ENCODE results near the gene PRDM16. TPM values are rescaled to one million over a fixed set of nuclear protein-coding genes. Genes with fewer than 3 reads are reported as not detected.

The PRDM16 gene
- total RNA-seq, 1 donor from 2014 or later: 0.13 TPM

DNA sequence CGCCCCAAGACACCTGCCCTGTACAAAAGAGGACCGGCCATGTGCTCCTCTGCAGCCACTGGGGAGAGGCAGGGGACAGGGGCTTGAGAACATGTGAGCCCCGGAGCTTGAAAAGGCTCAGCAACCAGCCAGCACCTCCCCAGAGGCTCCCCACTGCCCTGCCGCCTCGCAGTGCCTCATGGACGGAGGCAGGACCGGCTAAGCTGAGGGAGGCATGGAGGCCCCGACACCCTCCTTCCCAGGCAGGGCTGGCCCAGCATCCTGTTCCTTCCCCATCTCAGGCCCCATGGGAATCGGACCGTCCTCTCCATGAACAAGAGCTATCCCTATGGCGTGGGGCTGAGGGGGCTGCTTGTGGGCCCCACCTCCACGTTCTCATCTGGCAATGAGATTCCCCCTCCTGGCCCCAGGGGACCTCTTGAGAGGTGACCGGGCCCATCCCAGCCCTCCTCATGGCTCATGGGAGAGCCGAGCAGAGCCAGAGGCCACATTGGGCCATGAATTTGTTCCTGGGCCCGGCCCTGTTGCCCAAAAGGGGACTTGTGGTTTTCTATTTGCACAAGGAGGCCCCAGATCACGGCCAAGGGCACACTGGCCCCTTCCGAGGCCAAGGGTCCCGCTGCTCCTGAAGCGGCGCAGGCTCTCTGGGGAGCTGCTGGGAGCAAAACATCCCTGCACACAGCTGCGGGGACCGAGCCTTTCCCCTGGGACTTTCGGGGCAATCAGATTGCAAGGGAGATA lies 320.3 kb downstream of the PRDM16 start:
- DNase-seq (ENCODE audit: low read depth, low spot score): no peak

DNA sequence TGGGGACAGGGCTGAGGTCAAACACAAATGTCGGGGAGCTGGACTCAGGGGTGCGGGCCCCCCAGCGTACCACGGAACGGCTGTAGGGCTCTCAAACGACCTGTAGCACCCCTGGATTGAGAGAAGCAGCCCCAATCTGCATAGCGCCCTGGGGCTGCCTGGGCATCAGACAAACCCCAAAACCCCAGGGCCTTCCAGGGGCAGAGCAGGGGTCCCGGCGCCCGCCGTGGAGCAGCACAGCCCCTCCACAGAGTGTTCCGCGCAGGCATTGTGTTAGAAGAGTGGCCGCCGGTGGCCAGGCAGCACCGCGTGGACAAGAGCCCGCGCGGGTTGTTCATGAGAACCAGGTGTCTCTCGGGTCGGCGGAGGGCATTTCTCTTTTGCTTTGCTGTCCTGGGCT lies 321.3 kb downstream of the PRDM16 start:
- DNase-seq (ENCODE audit: low read depth, low spot score): no peak

DNA sequence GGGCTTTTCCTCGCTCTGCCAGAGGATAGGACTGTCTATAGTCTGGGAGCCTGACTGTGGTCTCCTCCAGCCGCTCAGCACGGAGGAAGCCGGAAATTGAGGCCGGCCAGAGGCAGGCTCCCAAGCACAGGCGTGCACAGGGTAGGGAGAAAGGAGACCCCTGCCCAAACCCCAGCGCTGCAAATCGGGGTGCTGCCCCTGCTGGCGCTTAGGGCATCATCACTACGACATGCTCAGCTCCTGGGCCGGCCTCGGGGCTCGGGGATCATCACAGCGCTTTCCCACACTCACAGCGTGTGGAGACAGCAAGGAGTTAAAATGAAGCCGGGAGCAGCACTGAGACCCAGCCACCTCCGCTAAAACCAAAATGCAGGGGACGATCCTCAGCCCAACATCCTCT lies 322.7 kb downstream of the PRDM16 start:
- no peak for DNase-seq (ENCODE audit: low read depth, low spot score)

DNA sequence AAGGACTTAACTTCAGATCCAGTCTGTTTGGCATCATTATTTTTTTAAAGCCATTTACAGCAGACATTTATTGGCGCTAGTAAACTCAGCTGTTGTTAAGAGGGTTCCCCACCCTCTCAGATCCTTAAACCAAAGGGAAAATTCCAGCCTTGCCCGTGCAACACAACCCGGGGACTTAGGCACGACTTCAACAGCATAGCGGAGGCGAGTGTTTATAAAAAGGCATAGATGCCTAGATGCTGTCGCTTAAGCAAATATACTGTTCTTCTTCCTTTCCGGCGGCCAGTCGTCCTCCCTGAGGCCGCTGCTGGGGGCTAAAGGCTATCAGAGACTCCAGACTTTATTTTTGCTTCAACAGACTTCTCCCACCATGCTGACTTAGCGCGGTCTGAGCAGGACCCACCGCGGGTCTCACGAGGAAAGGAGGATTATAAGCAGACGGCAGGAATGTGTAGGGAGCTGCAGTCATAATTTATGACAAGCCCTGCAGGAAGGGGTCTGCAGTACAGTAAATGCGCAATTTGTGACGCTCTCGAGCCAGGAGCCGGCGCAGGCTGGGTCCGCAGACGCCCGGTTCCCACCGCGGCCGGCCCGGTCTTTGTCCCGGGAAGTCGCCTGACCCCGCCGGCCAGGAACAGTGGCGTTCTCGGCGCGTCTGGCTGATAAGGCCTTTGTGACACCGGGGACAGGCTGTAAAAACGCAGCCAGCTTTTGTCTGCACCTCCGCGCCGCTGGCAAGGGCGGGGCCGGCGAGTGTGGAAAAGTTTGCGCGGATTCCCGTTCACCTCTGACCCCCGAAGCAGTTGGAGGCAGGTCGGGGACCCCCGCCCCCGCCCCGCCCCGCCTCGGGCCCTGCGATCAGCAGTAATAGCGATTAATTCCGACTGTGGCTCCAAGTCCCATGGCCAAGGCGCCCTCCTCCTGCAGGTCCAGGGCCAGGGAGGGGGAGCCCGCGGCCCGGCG lies 324.3 kb downstream of the PRDM16 start:
- no peak for DNase-seq (ENCODE audit: low read depth, low spot score)

DNA sequence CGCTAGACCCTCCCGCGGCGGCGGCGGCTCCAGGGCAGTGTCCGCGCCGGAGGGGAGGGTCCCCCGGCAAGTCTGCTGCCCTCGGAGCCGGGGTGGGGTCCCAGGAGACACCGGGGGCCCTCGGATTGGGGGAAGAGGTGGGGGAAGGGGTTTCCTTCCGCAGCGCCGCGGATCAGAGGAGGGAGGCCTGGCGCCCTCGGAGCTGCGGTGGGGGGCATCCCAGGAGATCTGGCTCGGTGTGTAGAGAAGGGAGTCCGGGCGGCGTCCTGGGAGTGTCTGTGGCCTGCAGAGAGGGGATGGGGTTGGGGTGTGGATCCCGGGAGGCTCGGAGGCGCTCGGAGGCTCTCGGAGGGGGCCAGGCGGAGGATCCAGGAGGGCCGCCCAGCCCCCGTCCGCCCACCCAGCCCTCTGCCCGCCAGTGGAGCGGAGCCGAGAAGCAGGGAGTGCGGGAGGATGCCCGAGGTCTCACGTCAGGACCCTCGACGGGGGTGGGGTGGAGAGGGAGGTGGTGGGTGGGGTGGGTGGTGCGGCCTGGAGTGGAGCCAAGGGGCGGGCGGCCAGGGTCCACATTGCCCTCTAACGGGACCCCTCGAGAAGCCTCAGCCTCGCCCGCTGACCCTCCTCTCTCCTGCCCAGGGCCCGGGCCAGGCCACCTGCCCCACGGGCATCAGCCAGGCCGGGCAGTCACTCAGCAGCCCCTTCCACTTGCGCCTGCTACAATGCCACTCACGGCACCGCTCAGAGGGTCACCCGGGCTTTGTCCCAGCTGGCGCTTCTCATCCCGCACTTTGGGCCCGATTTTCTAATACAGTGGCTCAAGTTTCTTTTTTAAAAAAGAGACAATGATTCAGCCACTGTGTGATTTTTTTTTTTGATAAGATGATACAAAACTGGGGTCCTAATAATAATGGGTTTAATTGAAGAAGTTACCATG lies 325.3 kb downstream of the PRDM16 start:
- no peak for DNase-seq (ENCODE audit: low read depth, low spot score)

DNA sequence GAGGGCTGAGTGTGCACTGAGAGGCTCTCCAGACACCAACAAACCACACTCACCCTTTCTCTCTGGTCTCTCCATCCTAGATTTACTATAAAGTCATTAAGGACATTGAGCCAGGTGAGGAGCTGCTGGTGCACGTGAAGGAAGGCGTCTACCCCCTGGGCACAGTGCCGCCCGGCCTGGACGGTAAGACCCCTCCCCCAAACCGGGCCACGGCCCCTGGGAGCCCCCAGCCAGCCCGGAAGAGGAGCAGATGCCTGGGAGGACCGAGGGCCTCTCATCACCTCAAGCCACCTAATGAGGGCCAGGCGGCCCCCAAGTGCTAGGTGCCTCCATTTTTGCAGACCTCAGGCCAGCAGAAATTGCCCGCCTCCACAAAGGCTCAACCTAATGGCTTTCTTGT lies 327.4 kb downstream of the PRDM16 start:
- no peak for DNase-seq (ENCODE audit: low read depth, low spot score)

DNA sequence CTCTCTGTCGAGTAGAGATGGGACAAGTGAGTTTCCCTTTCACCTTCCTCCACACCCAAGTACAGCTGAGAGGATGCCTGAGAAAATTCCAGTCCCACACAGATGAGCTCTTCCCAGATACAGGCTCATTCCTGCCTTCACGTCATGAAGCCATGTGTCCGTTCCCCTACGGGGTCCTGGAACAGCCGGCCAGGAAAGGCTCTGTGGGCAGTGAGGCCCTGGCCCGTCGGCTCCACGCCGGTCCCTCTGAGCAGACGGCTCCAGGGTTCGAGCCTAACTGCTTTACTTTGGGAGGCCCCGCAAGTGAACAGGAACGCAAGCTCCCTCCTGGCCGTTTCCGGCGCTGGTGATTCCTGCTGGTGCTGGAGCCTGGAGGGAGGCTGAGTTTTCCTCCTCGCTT lies 328.3 kb downstream of the PRDM16 start:
- no peak for DNase-seq (ENCODE audit: low read depth, low spot score)

DNA sequence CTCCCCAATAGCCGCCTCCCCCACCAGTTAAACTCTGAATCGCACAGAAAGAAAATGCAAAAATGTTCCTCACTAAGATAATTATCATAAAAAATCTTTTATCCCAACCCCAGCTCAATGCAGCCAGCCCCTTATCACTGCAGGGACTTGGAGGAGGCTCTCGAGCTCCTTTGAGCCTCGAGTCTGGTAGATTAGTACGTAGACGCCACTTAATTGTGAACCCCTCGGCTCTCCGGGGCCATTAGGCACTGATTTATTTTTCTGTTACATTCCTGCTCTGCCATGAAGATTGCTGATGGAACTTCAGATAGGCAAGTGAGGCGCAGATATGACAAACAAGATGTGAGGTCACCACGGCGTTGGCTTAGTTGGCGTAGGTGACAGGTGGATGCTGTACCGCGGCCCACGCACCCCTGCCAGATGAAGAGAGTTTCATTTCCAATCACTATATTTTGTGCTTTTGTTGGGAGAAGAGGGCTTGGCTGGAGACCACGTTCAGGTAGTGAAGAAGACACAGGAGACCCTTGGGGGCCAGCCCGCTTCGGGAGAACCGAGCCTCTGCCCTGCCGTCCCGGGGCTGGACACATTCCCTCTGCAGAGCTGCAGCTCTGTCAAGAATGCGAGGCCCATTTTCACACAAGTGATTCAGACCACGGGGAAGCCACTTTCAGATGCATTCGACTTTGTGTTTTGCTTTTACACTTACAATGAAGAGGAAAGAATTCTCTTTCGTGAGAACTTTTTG lies 329.6 kb downstream of the PRDM16 start:
- DNase-seq (ENCODE audit: low read depth, low spot score): no peak

DNA sequence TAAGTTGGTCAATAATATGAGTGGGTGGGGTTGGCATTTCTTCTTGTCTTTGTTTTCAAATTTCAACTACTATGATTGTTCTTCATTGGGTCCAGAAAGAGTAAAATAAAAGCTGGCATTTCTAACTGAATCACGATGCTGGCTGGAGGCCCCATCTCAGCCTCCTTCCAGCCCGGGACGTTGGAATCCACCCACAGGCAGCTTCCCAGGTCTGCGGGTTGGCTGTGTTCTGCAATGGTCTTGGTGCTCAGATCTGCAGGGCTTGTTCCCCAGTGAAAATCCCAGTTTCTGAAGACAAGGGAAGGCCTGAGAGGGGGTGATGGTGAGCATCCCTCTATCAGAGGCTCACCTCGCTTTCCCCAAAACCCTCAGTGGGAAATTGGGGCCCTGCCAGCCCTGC lies 330.7 kb downstream of the PRDM16 start:
- no peak for DNase-seq (ENCODE audit: low read depth, low spot score)

DNA sequence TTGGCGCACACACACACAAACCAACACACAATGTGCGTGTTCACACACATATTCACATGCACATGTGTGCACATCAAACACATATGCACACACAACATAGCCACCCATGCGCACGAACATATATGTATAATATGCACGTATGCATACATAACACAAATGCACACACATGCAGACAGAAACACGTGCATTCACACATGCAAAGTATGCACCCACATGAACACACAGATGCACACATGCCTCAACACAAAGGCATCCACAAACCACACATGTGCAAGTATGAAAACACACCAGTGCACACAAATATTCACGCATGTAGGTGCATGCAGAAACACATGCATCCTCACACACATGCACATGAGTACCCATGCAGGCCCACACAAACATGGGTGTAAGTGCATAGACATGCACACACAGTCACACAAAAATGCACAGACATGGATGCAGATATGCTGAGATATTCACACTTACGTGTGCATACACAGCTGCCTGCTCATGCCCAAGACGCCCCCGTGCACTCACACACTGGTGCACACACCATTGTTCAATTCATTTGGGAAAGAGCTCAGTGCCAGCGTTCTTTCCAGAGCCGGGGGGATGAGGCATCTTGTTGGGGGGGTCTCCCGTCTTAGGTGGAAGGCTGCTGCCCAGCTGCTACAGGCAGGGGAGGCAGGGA lies 332.7 kb downstream of the PRDM16 start:
- no peak for DNase-seq (ENCODE audit: low read depth, low spot score)

DNA sequence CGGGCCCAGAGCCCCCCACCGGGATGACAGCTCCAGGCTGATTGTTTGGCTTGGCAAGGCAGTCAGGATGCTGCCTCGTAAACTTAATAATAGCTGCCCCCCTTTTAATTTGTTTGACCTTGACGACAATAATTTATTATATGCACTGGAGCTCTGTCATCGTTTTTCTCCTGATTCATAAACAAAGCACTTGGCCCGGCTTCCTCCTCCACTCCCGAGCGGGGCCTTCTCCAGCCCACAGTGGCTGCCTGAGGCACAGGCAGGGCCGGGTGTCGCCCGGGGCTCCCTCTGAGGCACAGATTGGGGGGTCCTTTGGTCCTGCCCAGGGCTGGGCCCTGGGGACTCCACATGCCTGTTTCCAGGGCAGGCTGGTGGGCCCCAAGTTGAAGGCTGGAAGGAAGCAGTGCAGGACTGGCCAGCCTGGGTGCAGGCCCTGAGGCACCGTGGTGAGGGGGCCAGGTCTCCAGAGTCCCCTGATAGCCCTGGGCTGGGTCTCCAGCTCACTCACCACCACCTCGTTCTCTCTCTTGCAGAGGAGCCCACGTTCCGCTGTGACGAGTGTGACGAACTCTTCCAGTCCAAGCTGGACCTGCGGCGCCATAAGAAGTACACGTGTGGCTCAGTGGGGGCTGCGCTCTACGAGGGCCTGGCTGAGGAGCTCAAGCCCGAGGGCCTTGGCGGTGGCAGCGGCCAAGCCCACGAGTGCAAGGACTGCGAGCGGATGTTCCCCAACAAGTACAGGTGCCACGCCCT lies 333.4 kb downstream of the PRDM16 start:
- DNase-seq (ENCODE audit: low read depth, low spot score): no peak

DNA sequence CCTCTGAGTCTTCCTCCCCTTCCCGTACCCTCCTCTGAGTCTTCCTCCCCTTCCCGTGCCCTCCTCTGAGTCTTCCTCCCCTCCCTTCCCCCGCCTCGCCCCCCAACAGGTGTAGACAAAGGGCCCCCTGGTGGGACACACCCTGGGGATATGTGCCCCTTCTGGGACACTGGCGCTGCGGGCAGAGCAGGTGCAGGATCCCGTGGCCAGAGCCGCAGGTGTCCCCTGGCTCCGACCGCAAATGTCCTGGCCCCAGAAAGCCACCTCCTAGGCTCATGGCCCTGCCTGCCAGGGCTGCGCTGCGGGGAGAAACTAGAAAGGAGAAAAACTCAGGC lies 334.0 kb downstream of the PRDM16 start:
- DNase-seq (ENCODE audit: low read depth, low spot score): no peak

DNA sequence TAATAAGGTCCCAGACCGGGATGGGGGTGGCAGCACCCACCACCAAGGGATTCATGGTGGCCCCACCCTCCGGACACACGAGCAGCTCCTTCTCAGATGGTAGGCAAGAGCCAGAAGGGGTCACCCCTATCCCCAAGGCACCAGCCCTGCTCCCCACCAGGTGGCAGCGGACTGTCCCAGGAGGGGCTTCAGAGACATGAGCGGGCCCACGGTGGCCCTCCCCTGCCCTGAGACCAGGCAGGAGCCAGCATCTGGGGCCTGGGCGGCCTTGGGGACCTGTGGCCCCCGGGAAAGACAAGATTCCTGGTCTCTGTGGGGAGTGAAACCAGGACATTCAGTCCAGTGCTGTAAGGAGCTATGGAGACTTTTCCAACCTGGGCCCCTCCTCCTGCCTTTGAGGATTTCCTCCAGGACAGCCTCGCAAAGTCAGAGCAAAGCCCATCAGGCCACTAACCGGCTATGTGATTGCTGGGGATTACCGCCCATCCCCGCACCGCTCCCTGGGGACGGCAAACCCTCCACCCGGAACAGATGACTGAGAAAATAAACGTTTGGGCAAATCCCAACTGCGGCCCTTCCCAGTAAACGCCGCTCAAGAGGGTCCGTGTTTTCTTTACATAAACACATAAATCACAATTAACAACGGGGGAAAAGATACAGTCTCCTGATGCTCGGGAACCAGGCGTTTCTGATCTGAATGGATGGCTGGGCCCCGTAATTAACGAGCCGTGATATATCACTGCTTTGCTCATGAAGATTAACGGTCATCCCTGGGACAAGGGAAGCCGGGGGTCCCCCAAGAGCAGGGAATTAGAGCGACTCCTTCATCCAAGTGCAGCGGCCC lies 334.6 kb downstream of the PRDM16 start:
- no peak for DNase-seq (ENCODE audit: low read depth, low spot score)

DNA sequence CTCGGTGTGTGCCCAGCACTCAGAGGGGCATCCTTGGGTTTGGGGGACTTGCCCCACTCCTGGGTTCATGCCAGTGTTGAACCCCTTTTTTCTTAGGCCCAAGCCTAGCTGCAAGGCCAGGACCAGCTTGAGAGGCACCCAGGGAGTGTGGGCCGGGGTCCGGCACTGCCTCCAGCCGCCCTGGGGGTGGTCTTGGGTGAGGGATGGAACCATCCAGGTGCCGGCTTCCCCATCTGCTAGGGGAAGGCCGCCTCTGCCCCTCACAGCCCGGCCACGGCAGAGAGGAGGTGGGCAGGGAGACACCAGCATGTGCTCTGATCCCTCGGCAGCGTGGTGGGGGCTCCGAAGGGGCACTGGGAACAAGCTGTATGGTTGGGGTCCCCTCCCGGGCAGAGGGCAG lies 335.3 kb downstream of the PRDM16 start:
- no peak for DNase-seq (ENCODE audit: low read depth, low spot score)

DNA sequence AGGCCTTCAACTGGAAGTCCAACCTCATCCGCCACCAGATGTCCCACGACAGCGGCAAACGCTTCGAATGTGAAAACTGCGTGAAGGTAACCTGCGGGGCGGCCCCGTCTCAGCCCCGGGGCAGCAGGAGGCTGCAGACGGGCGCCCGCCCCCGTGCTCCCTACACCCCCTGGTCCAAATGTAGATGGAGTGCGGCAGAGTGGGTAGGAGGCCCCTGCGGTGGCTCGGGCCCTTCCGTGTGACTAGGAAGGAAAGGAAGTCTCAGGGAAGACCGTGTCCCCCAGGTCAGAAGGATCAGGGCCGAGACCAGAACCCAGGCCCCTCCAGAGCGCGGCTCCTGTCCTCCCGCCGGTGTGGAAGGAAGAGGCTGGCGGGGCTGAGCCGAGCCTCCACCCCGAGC lies 335.8 kb downstream of the PRDM16 start:
- DNase-seq (ENCODE audit: low read depth, low spot score): no peak

DNA sequence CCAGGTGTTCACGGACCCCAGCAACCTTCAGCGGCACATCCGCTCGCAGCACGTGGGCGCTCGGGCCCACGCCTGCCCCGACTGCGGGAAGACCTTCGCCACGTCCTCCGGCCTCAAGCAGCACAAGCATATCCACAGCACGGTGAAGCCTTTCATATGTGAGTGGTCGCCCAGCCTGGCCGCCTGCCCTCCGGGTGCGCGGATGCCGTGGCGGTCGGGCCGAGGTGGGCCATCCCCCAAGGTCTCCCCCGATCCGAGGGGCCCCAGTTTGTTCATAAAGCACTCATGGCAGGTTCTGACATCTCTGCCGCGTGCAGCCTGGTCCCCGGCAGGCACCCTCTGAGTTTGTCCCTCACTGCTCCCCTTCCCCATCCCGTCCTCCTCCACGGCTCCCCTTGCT lies 336.5 kb downstream of the PRDM16 start:
- DNase-seq (ENCODE audit: low read depth, low spot score): no peak

DNA sequence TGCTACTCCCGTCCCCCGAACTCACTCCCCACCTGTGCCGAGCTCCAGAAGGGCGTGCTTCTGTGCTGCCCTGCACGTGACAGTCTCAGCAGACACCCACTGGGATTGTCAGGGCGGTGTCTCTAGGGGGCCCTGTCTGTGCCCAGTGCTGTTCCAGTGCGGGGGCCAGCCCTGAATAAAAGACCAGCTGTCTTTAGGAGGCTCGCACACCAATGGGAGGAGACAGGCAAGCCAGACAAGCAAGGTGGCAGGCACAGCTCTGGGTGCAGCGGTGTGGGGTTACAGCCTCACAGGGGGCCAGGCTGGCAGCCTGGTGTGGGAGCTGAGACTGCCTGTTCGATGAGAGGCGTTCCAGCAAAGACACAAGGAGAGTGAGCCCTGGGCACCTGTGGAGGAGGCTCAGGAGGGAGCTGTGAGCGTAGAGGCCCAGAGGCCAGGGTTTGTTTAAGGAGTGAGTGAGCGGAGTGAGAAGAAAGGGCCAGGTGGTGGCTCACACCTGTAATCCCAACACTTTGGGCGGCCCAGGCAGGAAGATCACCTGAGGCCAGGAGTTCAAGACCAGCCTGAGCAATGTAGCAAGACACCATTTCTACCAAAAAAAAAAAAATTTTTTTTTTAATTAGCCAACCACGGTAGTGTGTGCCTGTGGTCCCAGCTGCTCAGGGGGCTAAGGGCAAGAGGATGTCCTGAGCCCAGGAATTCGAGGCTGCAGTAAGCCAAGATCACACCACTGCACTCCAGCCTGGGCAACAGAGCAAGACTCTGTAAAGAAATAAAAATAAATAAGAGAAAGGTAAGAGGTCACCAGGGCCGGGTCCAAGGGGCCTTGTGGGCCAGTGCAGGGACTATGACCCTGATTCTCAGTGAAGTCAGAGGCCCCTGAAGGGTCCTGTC lies 337.2 kb downstream of the PRDM16 start:
- DNase-seq (ENCODE audit: low read depth, low spot score): no peak

DNA sequence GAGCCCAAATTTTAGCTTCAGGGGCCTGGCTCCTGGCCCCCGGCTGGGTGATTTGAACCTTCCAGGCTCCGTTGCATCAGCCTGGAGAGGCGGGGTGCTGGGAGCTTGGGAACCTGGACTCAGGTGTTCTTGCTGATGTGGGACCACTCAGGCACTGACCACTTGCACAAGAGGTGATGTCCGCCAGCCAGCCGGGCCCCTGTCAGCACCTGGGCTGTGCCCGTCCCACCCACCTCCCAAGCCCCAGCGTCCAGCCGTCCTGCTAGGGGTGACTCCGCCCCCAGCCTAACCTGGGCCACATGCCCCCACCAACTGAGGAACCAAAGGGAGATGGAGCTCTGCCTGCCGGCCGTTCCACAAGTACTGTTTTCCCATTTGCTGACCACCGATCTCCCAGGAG lies 338.0 kb downstream of the PRDM16 start:
- no peak for DNase-seq (ENCODE audit: low read depth, low spot score)
